Erythroblast (primary cell): ENCODE measurements around the gene NLRX1.
A peak's percentile ranks its signal among the peaks of the same experiment; 100 is the strongest.

ENCODE experiments used
- DNase-seq, 2 experiments: peaks; one replicate each; lab custom pipeline; 2025; lab: John Stamatoyannopoulos, UW
- GATA1 ChIP-seq: IDR thresholded peaks from 2 replicates; pipeline ENCODE4 v1.6.1; 2011; ENCODE audit warnings: low read depth, mild to moderate bottlenecking, control low read depth, low read length, moderate library complexity
- POLR2A ChIP-seq: IDR thresholded peaks from 2 replicates; pipeline ENCODE4 v1.6.1; 2011; ENCODE audit warnings: mild to moderate bottlenecking, low read length

The NLRX1 gene

GRCh38 chr11:119147604-119148333 lies 20.8 kb upstream of the NLRX1 start:
- no peak for DNase-seq
- TF ChIP-seq GATA1 (no peak), POLR2A (no peak)

GRCh38 chr11:119148720-119149017 lies 19.9 kb upstream of the NLRX1 start:
- no peak for DNase-seq
- TF ChIP-seq POLR2A (no peak), GATA1 (no peak)

- TF ChIP-seq GATA1 (no peak), POLR2A (no peak)
- DNase-seq, result no peak
Measured at GRCh38 chr11:119149018-119149785, 19.3 kb upstream of the NLRX1 start, which contains the start of gene ABCG4. TSS of gene ABCG4 (plus strand) at chr11:119149052. CDS start at chr11:119149966, 914 bp downstream.

GRCh38 chr11:119149786-119150275 lies 18.7 kb upstream of the NLRX1 start:
- TF ChIP-seq GATA1 (no peak), POLR2A (no peak)
- no peak for DNase-seq

- TF ChIP-seq GATA1 (no peak), POLR2A (no peak)
- DNase-seq, result no peak
Measured at GRCh38 chr11:119152043-119152442, 16.5 kb upstream of the NLRX1 start.

- TF ChIP-seq GATA1, result no peak
- TF ChIP-seq POLR2A, result no peak
- no peak for DNase-seq
Measured at GRCh38 chr11:119152604-119153003, 15.9 kb upstream of the NLRX1 start.

- DNase-seq, result no peak
- TF ChIP-seq POLR2A (no peak), GATA1 (no peak)
Measured at GRCh38 chr11:119153049-119153818, 15.3 kb upstream of the NLRX1 start.

- no peak for DNase-seq
- TF ChIP-seq GATA1 (no peak), POLR2A (no peak)
Measured at GRCh38 chr11:119154178-119154577, 14.3 kb upstream of the NLRX1 start.

GRCh38 chr11:119155733-119156492 lies 12.6 kb upstream of the NLRX1 start:
- DNase-seq, result peak; percentile 47 to 52

GRCh38 chr11:119156496-119156895 lies 12.0 kb upstream of the NLRX1 start:
- no peak for DNase-seq
- TF ChIP-seq POLR2A (no peak), GATA1 (no peak)

More at GRCh38 chr11:119155733-119156492, 12.6 kb upstream of the NLRX1 start:
- TF ChIP-seq POLR2A (no peak), GATA1 (no peak)

GRCh38 chr11:119157063-119157462 lies 11.5 kb upstream of the NLRX1 start:
- peak; percentile 29 to 51 for DNase-seq
- TF ChIP-seq POLR2A (no peak), GATA1 (no peak)

- DNase-seq, result no peak
- TF ChIP-seq GATA1, result no peak
- no peak for TF ChIP-seq POLR2A
Measured at GRCh38 chr11:119158467-119158866, 10.1 kb upstream of the NLRX1 start.

- DNase-seq, result no peak
- no peak for TF ChIP-seq GATA1
- no peak for TF ChIP-seq POLR2A
Measured at GRCh38 chr11:119160151-119160550, 8.4 kb upstream of the NLRX1 start.

- TF ChIP-seq GATA1 (no peak), POLR2A (no peak)
- DNase-seq, result no peak
Measured at GRCh38 chr11:119161871-119162270, 6.7 kb upstream of the NLRX1 start.
